SK-N-SH (cell line): Measurements from ENCODE around the gene AXIN2. TPM values are rescaled to one million over a fixed set of nuclear protein-coding genes. Genes with fewer than 3 reads are reported as not detected.
A peak's percentile ranks its signal among the peaks of the same experiment; 100 is the strongest.

Experiments
- CTCF ChIA-PET: fragments of 300-600, 350-600 bp; formaldehyde crosslinking; extraction: SDS; loops from one replicate; lab custom pipeline; 2021; lab: Yijun Ruan, JAX
- POLR2A ChIA-PET: fragments of 350-600 bp; sonication (Branson Sonifier 250); formaldehyde crosslinking; extraction: SDS; loops from one replicate; lab custom pipeline; 2020; ENCODE audit warnings: antibody characterized with exemption, inconsistent platforms; lab: Yijun Ruan, JAX
- DNase-seq: peaks from one replicate; pipeline ENCODE4 v3.0.0; 2012
- H2AFZ ChIP-seq: fragments of 200-600 bp; sonication (generic); 2 replicates; pipeline ENCODE4 v1.8.1; 2016; ENCODE audit warnings: antibody characterized with exemption, mild to moderate bottlenecking, low read depth
- H3F3A ChIP-seq: fragments of 200-600 bp; sonication (generic); replicated peaks from 2 replicates; pipeline ENCODE3; 2016; ENCODE audit warnings: antibody characterized with exemption, mild to moderate bottlenecking; ENCODE audit not compliant: insufficient read depth
- H3K27ac ChIP-seq, 2 experiments: fragments of 200-500 bp in 1 of 2; fragments of 200-600 bp in 1 of 2; sonication (Bioruptor generic) in 1 of 2; sonication (generic), shearing (Covaris generic) in 1 of 2; 2 replicates each; pipeline versions ENCODE4 v1.5.1 to v1.6.1; 2014 to 2016; ENCODE audit warnings: low read depth in 2 of 2, inconsistent platforms in 1 of 2, low read length in 1 of 2, mild to moderate bottlenecking in 1 of 2, mixed read lengths in 1 of 2
- H3K27me3 ChIP-seq: fragments of 200-600 bp; sonication (generic), shearing (Covaris generic); 2 replicates; pipeline ENCODE4 v1.6.1; 2016; ENCODE audit warnings: mixed run types; ENCODE audit not compliant: insufficient read depth
- H3K36me3 ChIP-seq, 2 experiments: fragments of 200-500 bp in 1 of 2; fragments of 200-600 bp in 1 of 2; sonication (Bioruptor generic) in 1 of 2; sonication (generic) in 1 of 2; replicated peaks in 1 of 2; 2 replicates each; pipeline versions ENCODE3 to v1.5.1; 2014 to 2016; ENCODE audit warnings: low read length in 1 of 2, mild to moderate bottlenecking in 1 of 2; ENCODE audit not compliant: insufficient read depth in 2 of 2, control insufficient read depth in 1 of 2
- H3K4me1 ChIP-seq, 2 experiments: fragments of 200-500 bp in 1 of 2; fragments of 200-600 bp in 1 of 2; sonication (Bioruptor generic) in 1 of 2; sonication (generic), shearing (Covaris generic) in 1 of 2; 2 replicates each; pipeline versions ENCODE4 v1.5.1 to v1.6.1; 2014 to 2016; ENCODE audit warnings: low read depth in 1 of 2, low read length in 1 of 2, mixed run types in 1 of 2; ENCODE audit not compliant: insufficient read depth in 2 of 2, control insufficient read depth in 1 of 2
- H3K4me2 ChIP-seq: fragments of 200-600 bp; sonication (generic), shearing (Covaris generic); 2 replicates; pipeline ENCODE4 v1.6.1; 2017; ENCODE audit warnings: mixed run types
- H3K4me3 ChIP-seq, 2 experiments: fragments of 200-500 bp in 1 of 2; fragments of 200-600 bp in 1 of 2; sonication (Bioruptor generic) in 1 of 2; sonication (generic), shearing (Covaris generic) in 1 of 2; 2 replicates each; pipeline versions ENCODE4 v1.5.1 to v1.8.1; 2014 to 2016; ENCODE audit warnings: low read depth in 2 of 2, inconsistent platforms in 1 of 2, low read length in 1 of 2, mild to moderate bottlenecking in 1 of 2, mixed read lengths in 1 of 2, moderate library complexity in 1 of 2
- H3K79me2 ChIP-seq: fragments of 200-600 bp; sonication (generic); 2 replicates; pipeline ENCODE4 v1.8.1; 2017; ENCODE audit warnings: mild to moderate bottlenecking; ENCODE audit not compliant: insufficient read depth
- H3K9ac ChIP-seq: fragments of 200-600 bp; sonication (generic); 2 replicates; pipeline ENCODE4 v1.6.1; 2017; ENCODE audit warnings: mixed run types
- H3K9me2 ChIP-seq: fragments of 200-600 bp; sonication (generic); 2 replicates; pipeline ENCODE4 v1.6.1; 2017; ENCODE audit warnings: mixed run types
- H3K9me3 ChIP-seq: fragments of 200-600 bp; sonication (generic); 2 replicates; pipeline ENCODE4 v1.6.1; 2017; ENCODE audit warnings: mixed run types, mild to moderate bottlenecking, moderate library complexity
- H4K20me1 ChIP-seq: fragments of 200-600 bp; sonication (generic); 2 replicates; pipeline ENCODE4 v1.6.1; 2017; ENCODE audit warnings: mild to moderate bottlenecking, mixed run types; ENCODE audit not compliant: insufficient read depth
- CHD2 ChIP-seq: fragments of 150-350 bp; IDR thresholded peaks from 2 replicates; pipeline ENCODE4 v1.6.1; 2018; ENCODE audit warnings: low read length; ENCODE audit not compliant: partially characterized antibody
- CTCF ChIP-seq: fragments of 200-600 bp; sonication (generic); IDR thresholded peaks from 2 replicates; pipeline ENCODE4 v1.6.1; 2017; ENCODE audit warnings: antibody characterized with exemption, mild to moderate bottlenecking, moderate library complexity
- ELF1 ChIP-seq: IDR thresholded peaks from 2 replicates; pipeline ENCODE4 v1.4.0; 2012
- IRF3 ChIP-seq: fragments of 150-350 bp; IDR thresholded peaks from 2 replicates; pipeline ENCODE4 v1.6.1; 2016; ENCODE audit warnings: mild to moderate bottlenecking, low read depth, low read length
- JUND ChIP-seq: IDR thresholded peaks from 2 replicates; pipeline ENCODE4 v1.4.0; 2012
- MAX ChIP-seq: IDR thresholded peaks from 2 replicates; pipeline ENCODE4 v1.4.0; 2012; ENCODE audit warnings: low read depth
- MEF2A ChIP-seq: IDR thresholded peaks from 2 replicates; pipeline ENCODE4 v1.4.0; 2012; ENCODE audit warnings: low read depth, borderline replicate concordance
- MXI1 ChIP-seq: IDR thresholded peaks from 2 replicates; pipeline ENCODE4 v1.6.1; 2012; ENCODE audit warnings: mild to moderate bottlenecking, low read depth, low read length, improper control_type of control experiment
- NFIC ChIP-seq: IDR thresholded peaks from 2 replicates; pipeline ENCODE4 v1.4.0; 2012; ENCODE audit warnings: borderline replicate concordance
- NRF1 ChIP-seq: IDR thresholded peaks from 2 replicates; pipeline ENCODE4 v1.6.1; 2012; ENCODE audit warnings: low read depth, mild to moderate bottlenecking, low read length
- PBX3 ChIP-seq: IDR thresholded peaks from 2 replicates; pipeline ENCODE4; 2012
- RXRA ChIP-seq: IDR thresholded peaks from 2 replicates; pipeline ENCODE4 v1.4.0; 2012; ENCODE audit warnings: low read depth, mild to moderate bottlenecking, borderline replicate concordance
- SIN3A ChIP-seq: IDR thresholded peaks from 2 replicates; pipeline ENCODE4 v1.6.1; 2012; ENCODE audit warnings: low read depth, mild to moderate bottlenecking, low read length, moderate library complexity, borderline replicate concordance
- TAF1 ChIP-seq: IDR thresholded peaks from 2 replicates; pipeline ENCODE4 v1.6.1; 2012; ENCODE audit warnings: low read depth, mild to moderate bottlenecking, low read length, moderate library complexity, borderline replicate concordance
- TCF12 ChIP-seq: IDR thresholded peaks from 2 replicates; pipeline ENCODE4 v1.4.0; 2012
- USF1 ChIP-seq: IDR thresholded peaks from 2 replicates; pipeline ENCODE4 v1.4.0; 2012; ENCODE audit warnings: low read depth, borderline replicate concordance
- YY1 ChIP-seq: IDR thresholded peaks from 2 replicates; pipeline ENCODE4 v1.4.0; 2012; ENCODE audit warnings: low read depth, mild to moderate bottlenecking
- ZBTB33 ChIP-seq: IDR thresholded peaks from 2 replicates; pipeline ENCODE4 v1.4.0; 2012; ENCODE audit warnings: low read depth, borderline replicate concordance
- WGBS: methylation state at CpG from one replicate; pipeline ENCODE4 v1.1.6; 2017; ENCODE audit warnings: low lambda C conversion rate; 5-methylcytosine and 5-hydroxymethylcytosine counted together
- polyA plus RNA-seq, 3 experiments: library from polyadenylated mRNA; depleted of rRNA; stranded (reverse); fragments of >200 nt; gene quantifications; 2 replicates each; pipeline ENCODE4 v1.2.3, GENCODE V29; 2012

The AXIN2 gene
- 7.9 and 8.3 TPM in 2 replicates for polyA plus RNA-seq (2012; rRNA removed)
- 5.4 and 7.0 TPM in 2 replicates for polyA plus RNA-seq (2012; cell fraction: cytosol; rRNA removed)
- 17.8 and 19.1 TPM in 2 replicates for polyA plus RNA-seq (2012; cell fraction: nucleus; rRNA removed)

GRCh38 chr17:65561452-65562205 lies at the start of gene AXIN2:
AXIN2 (minus strand) TSS chr17:65561648; CDS start chr17:65558620, 3,028 bp downstream.
- Histone ChIP-seq H3K36me3 (peaks cover 0 to 10% of the 10 kb centered on the region in 2 experiments), H3K27me3 (no peaks in the 10 kb centered on the region), H3K9me2 (no peaks in the 10 kb centered on the region), H2AFZ (peak within 1 kb of the TSS; percentile 92), H3F3A (peaks cover 3% of the 10 kb centered on the region), H3K27ac (peak within 1 kb of the TSS; percentile 83 to 95), H3K4me3 (peak within 1 kb of the TSS; percentile 86 to 99), H3K4me1 (peaks cover 0 to 29% of the 10 kb centered on the region in 2 experiments; a peak in 2 of 4 replicates), H3K79me2 (peaks cover 19% of the 10 kb centered on the region; the same call in 1 of the 2 replicates), H3K9ac (peak within 1 kb of the TSS; percentile 86), H3K4me2 (peak within 1 kb of the TSS; percentile 100), H4K20me1 (peaks cover 19% of the 10 kb centered on the region), H3K9me3 (no peaks in the 10 kb centered on the region)
- TF ChIP-seq CTCF = peak; percentile 44
- TF ChIP-seq SIN3A = no peak
- TF ChIP-seq NRF1 = no peak
- TF ChIP-seq MXI1 = peak; percentile 46; the same call in 1 of the 2 replicates
- no peak for TF ChIP-seq CHD2
- TF ChIP-seq TCF12 = 0 out of 2 replicates have a peak, but pooled peaks have one; percentile 8
- TF ChIP-seq ELF1 = no peak
- no peak for TF ChIP-seq USF1
- no peak for TF ChIP-seq JUND
- no peak for TF ChIP-seq IRF3
- no peak for TF ChIP-seq YY1
- peak; percentile 22; the same call in 1 of the 2 replicates for TF ChIP-seq MEF2A
- TF ChIP-seq MAX = peak; percentile 59; the same call in 1 of the 2 replicates
- 0 out of 2 replicates have a peak, but pooled peaks have one; percentile 35 for TF ChIP-seq TAF1
- peak; percentile 34; the same call in 1 of the 2 replicates for TF ChIP-seq PBX3
- TF ChIP-seq ZBTB33 = no peak
- no peak for TF ChIP-seq NFIC
- peak; percentile 33; the same call in 1 of the 2 replicates for TF ChIP-seq RXRA
- CTCF ChIA-PET = interaction anchor here (0.6 kb wide), 1 partner anchor 9 kb away, joined by 3 read pairs; no protein-coding TSS in a partner anchor
- DNase-seq = peak; percentile 100
- WGBS = 13% methylated on average over 39 of the region's 65 CpGs
- POLR2A ChIA-PET = no interaction called here
